Measurements from ENCODE around the gene ADAM12. TPM values are rescaled to one million over a fixed set of nuclear protein-coding genes. Genes with fewer than 3 reads are reported as not detected.

The ADAM12 gene
- total and polyA plus RNA-seq, 9 of the 15 experiments (the other 6 are each of a cell fraction or from before 2014, with no cell fraction given) = not detected

- Histone ChIP-seq H4K20me1 (replicated peaks; ENCODE audit: control insufficient read depth, insufficient read depth, low read length) (no peaks in the 10 kb centered on the region), H2AFZ (ENCODE audit: low read depth, low read length) (no peak overlapping the region), H3K4me2 (ENCODE audit: insufficient read depth, low read length) (no peak overlapping the region), H3K9ac (ENCODE audit: insufficient read depth in 1 of 2, low read depth in 2 of 2, low read length in 2 of 2) (no peak overlapping the region), H3K27ac (ENCODE audit: extremely low read depth, low read depth, low read length) (no peak overlapping the region), H3K27me3 (ENCODE audit: control insufficient read depth in 2 of 2, insufficient read depth in 2 of 2, low read length in 2 of 2) (peaks cover 0 to 13% of the 10 kb centered on the region in 2 experiments; a peak in 2 of 5 replicates), H3K4me3 (no peak overlapping the region), H3K4me1 (replicated peaks in 1 of 2; ENCODE audit: control insufficient read depth in 2 of 2, insufficient read depth in 2 of 2, low read length in 2 of 2) (no peaks in the 10 kb centered on the region), H3K36me3 (ENCODE audit: control insufficient read depth, insufficient read depth, low read length) (no peaks in the 10 kb centered on the region), H3K9me3 (replicated peaks; ENCODE audit: control insufficient read depth, insufficient read depth, low read depth, low read length) (no peaks in the 10 kb centered on the region), H3K9me1 (ENCODE audit: control insufficient read depth, insufficient read depth, low read length) (no peaks in the 10 kb centered on the region), H3K79me2 (ENCODE audit: control insufficient read depth, insufficient read depth, low read length) (no peaks in the 10 kb centered on the region)
- FAIRE-seq (no peak), ATAC-seq (no peak), DNase-seq (ENCODE audit: extremely low read depth in 1 of 4, low spot score in 3 of 4) (no peak)
- intact Hi-C loops (cut with micrococcal nuclease) = no loop called here
- CTCF ChIA-PET (ENCODE audit: low intra/inter-chr PET ratio) = no interaction called here
- TF ChIP-seq ZNF282 (CRISPR knock-in tag; IDR thresholded peaks at IDR 0.05) = no peak
- no peak for TF ChIP-seq MIER1 (IDR thresholded peaks at IDR 0.05; ENCODE audit: low read depth)
- TF ChIP-seq L3MBTL2 (IDR thresholded peaks at IDR 0.05) = no peak
- TF ChIP-seq BRD4 (IDR thresholded peaks at IDR 0.05) = no peak
- no peak for TF ChIP-seq MECOM (CRISPR knock-in tag; IDR thresholded peaks at IDR 0.05)
- TF ChIP-seq CBX2 (IDR thresholded peaks at IDR 0.05; ENCODE audit: insufficient read depth, low read length, poor library complexity, severe bottlenecking) = no peak
- no peak for TF ChIP-seq FOSL1 (tag; conservative IDR thresholded peaks at IDR 0.05)
- TF ChIP-seq, protein P1, sequence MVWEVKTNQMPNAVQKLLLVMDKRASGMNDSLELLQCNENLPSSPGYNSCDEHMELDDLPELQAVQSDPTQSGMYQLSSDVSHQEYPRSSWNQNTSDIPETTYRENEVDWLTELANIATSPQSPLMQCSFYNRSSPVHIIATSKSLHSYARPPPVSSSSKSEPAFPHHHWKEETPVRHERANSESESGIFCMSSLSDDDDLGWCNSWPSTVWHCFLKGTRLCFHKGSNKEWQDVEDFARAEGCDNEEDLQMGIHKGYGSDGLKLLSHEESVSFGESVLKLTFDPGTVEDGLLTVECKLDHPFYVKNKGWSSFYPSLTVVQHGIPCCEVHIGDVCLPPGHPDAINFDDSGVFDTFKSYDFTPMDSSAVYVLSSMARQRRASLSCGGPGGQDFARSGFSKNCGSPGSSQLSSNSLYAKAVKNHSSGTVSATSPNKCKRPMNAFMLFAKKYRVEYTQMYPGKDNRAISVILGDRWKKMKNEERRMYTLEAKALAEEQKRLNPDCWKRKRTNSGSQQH (CRISPR knock-in tag; IDR thresholded peaks at IDR 0.05) = no peak
- no peak for TF ChIP-seq ZNF316 (IDR thresholded peaks at IDR 0.05)
- TF ChIP-seq SNIP1 (IDR thresholded peaks at IDR 0.05; ENCODE audit: low read depth) = no peak
- no peak for TF ChIP-seq CCNT2 (IDR thresholded peaks at IDR 0.05; ENCODE audit: borderline replicate concordance, extremely low read depth, insufficient read length, low read depth, low read length)
- no peak for TF ChIP-seq BMI1 (IDR thresholded peaks at IDR 0.05; ENCODE audit: low read length)
- no peak for TF ChIP-seq GATAD2B (IDR thresholded peaks at IDR 0.05; ENCODE audit: borderline replicate concordance)
- TF ChIP-seq TRIM24 (IDR thresholded peaks at IDR 0.05) = no peak
- no TSS peak for BruUV-seq (replicated peaks)
- in situ Hi-C loops (cut with MboI) = no loop called here
- POLR2A ChIA-PET = no interaction called here
- 2% methylated on average over 8 of the region's 8 CpGs for WGBS (ENCODE audit: insufficient coverage, low coverage, missing lambda C conversion rate)
These were observed 317.6 kb downstream of the ADAM12 start for GRCh38 chr10:126070476-126071215.

Measured in K562 (cell line).